HG02588 (cell line): ENCODE data around the gene TBPL2.

Experiments used
- ATAC-seq: cut with Tn5 transposase; IDR thresholded peaks from one replicate; pipeline ENCODE4 v1.9.1; 2021; ENCODE audit warnings: mild to moderate bottlenecking, moderate library complexity; ENCODE audit not compliant: unreplicated experiment

TBPL2 gene

GRCh38 chr14:55366271-55366670 lies 74.1 kb downstream of the TBPL2 start:
- ATAC-seq, result no peak
